H1 (cell line): ENCODE measurements around the gene MAP1LC3A. TPM values are rescaled to one million over a fixed set of nuclear protein-coding genes. Genes with fewer than 3 reads are reported as not detected.

Experiments used
- CTCF ChIA-PET: fragments of 300-600 bp; sonication (Branson Sonifier 250); formaldehyde crosslinking; loops from one replicate; lab custom pipeline; 2021; ENCODE audit not compliant: partially characterized antibody; lab: Charles Lee
- POLR2A ChIA-PET: fragments of 300-600 bp; sonication (Branson Sonifier 250); formaldehyde crosslinking; loops from one replicate; lab custom pipeline; 2021; ENCODE audit warnings: inconsistent platforms; ENCODE audit not compliant: partially characterized antibody; lab: Charles Lee
- DNase-seq, 2 experiments: peaks; one replicate each; pipeline versions ENCODE4 v3.0.0 to v3.0.0-alpha.2; 2010 to 2022; ENCODE audit warnings: low spot score in 2 of 2, low read depth in 1 of 2, mixed read lengths in 1 of 2
- FAIRE-seq: peaks from 2 replicates; lab custom pipeline; 2011; peaks lifted over from hg19 to GRCh38; lab: Jason Lieb, UNC
- H2AFZ ChIP-seq: 2 replicates; pipeline ENCODE4 v1.8.1; 2012; ENCODE audit warnings: low read length, inconsistent platforms
- H2AK5ac ChIP-seq: 2 replicates; pipeline ENCODE4 v1.6.1; 2013; ENCODE audit warnings: low read depth, low read length
- H2BK120ac ChIP-seq: replicated peaks from 2 replicates; pipeline ENCODE3; 2013; ENCODE audit warnings: low read depth, low read length, inconsistent platforms
- H2BK12ac ChIP-seq: 2 replicates; pipeline ENCODE4 v1.6.1; 2013; ENCODE audit warnings: low read depth, low read length
- H2BK15ac ChIP-seq: 2 replicates; pipeline ENCODE4 v1.6.1; 2013; ENCODE audit warnings: low read length
- H2BK20ac ChIP-seq: 2 replicates; pipeline ENCODE4 v1.6.1; 2013; ENCODE audit warnings: low read length
- H2BK5ac ChIP-seq: 2 replicates; pipeline ENCODE4 v1.6.1; 2013; ENCODE audit warnings: low read depth, low read length
- H3K14ac ChIP-seq: 2 replicates; pipeline ENCODE4 v1.6.1; 2013; ENCODE audit warnings: inconsistent platforms; ENCODE audit not compliant: insufficient read length
- H3K18ac ChIP-seq: 2 replicates; pipeline ENCODE4 v1.6.1; 2013; ENCODE audit warnings: low read length; ENCODE audit errors: extremely low read depth
- H3K23ac ChIP-seq: 2 replicates; pipeline ENCODE4 v1.6.1; 2013; ENCODE audit warnings: inconsistent platforms; ENCODE audit not compliant: insufficient read length
- H3K23me2 ChIP-seq: 2 replicates; pipeline ENCODE4 v1.6.1; 2013; ENCODE audit warnings: low read depth, low read length
- H3K27ac ChIP-seq: 2 replicates; pipeline ENCODE4 v1.6.1; 2011; ENCODE audit warnings: low read depth, low read length, inconsistent platforms
- H3K27me3 ChIP-seq, 4 experiments: replicated peaks in 1 of 4; 1 replicate in 1 of 4; 2 replicates in 3 of 4; pipeline versions ENCODE4 v1.6.1 to v1.8.1; 2011 to 2013; ENCODE audit warnings: low read length in 3 of 4, mild to moderate bottlenecking in 3 of 4, inconsistent platforms in 2 of 4, mixed read lengths in 2 of 4, moderate library complexity in 1 of 4; ENCODE audit not compliant: control insufficient read depth in 3 of 4, insufficient read depth in 3 of 4; ENCODE audit errors: extremely low read depth in 1 of 4
- H3K36me3 ChIP-seq, 4 experiments: 2 replicates each; pipeline versions ENCODE4 v1.6.1 to v1.8.1; 2011 to 2013; ENCODE audit warnings: mild to moderate bottlenecking in 4 of 4, low read length in 3 of 4, moderate library complexity in 2 of 4, control low read depth in 1 of 4, inconsistent platforms in 1 of 4; ENCODE audit not compliant: insufficient read depth in 4 of 4, control insufficient read depth in 2 of 4
- H3K4ac ChIP-seq: replicated peaks from 2 replicates; pipeline ENCODE3; 2013; ENCODE audit warnings: low read length, low read depth, mixed read lengths, inconsistent platforms; ENCODE audit not compliant: insufficient read length
- H3K4me1 ChIP-seq, 4 experiments: replicated peaks in 1 of 4; 1 replicate in 1 of 4; 2 replicates in 3 of 4; pipeline versions ENCODE4 v1.6.1 to v1.8.1; 2011 to 2013; ENCODE audit warnings: low read length in 3 of 4, inconsistent platforms in 2 of 4, mixed read lengths in 1 of 4; ENCODE audit not compliant: insufficient read depth in 4 of 4, control insufficient read depth in 3 of 4
- H3K4me2 ChIP-seq, 2 experiments: 2 replicates each; pipeline versions ENCODE4 v1.6.1 to v1.8.1; 2011 to 2013; ENCODE audit warnings: low read depth in 2 of 2, low read length in 2 of 2, control low read depth in 1 of 2, inconsistent platforms in 1 of 2, mild to moderate bottlenecking in 1 of 2; ENCODE audit not compliant: insufficient read depth in 1 of 2
- H3K4me3 ChIP-seq, 4 experiments: fragments of 200-600, 300-600 bp in 1 of 4; sonication (generic), shearing (Covaris generic), sonication (Bioruptor Twin) in 1 of 4; 2 replicates each; pipeline versions ENCODE4 v1.5.1 to v1.8.1; 2011 to 2016; ENCODE audit warnings: low read length in 4 of 4, low read depth in 3 of 4, control low read depth in 2 of 4, inconsistent platforms in 2 of 4, mild to moderate bottlenecking in 2 of 4, mixed read lengths in 1 of 4, moderate library complexity in 1 of 4; ENCODE audit not compliant: insufficient read depth in 2 of 4; ENCODE audit errors: extremely low read depth in 1 of 4
- H3K56ac ChIP-seq: replicated peaks from 2 replicates; pipeline ENCODE3; 2013; ENCODE audit warnings: low read depth, mild to moderate bottlenecking, mixed read lengths, low read length, inconsistent platforms; ENCODE audit not compliant: insufficient read length
- H3K79me1 ChIP-seq: 2 replicates; pipeline ENCODE4 v1.6.1; 2013; ENCODE audit warnings: low read depth, low read length, control low read depth
- H3K79me2 ChIP-seq, 2 experiments: 2 replicates each; pipeline versions ENCODE4 v1.6.1 to v1.8.1; 2012 to 2013; ENCODE audit warnings: low read length in 2 of 2, mild to moderate bottlenecking in 2 of 2, inconsistent platforms in 1 of 2; ENCODE audit not compliant: insufficient read depth in 2 of 2, control insufficient read depth in 1 of 2
- H3K9ac ChIP-seq, 4 experiments: replicated peaks in 1 of 4; 1 replicate in 1 of 4; 2 replicates in 3 of 4; pipeline versions ENCODE4 v1.6.1 to v1.8.1; 2011 to 2013; ENCODE audit warnings: low read depth in 3 of 4, low read length in 3 of 4, control low read depth in 2 of 4, mild to moderate bottlenecking in 2 of 4, moderate library complexity in 2 of 4, inconsistent platforms in 1 of 4; ENCODE audit errors: extremely low read depth in 1 of 4
- H3K9me3 ChIP-seq, 2 experiments: 2 replicates each; pipeline versions ENCODE4 v1.6.1 to v1.8.1; 2012 to 2013; ENCODE audit warnings: mild to moderate bottlenecking in 2 of 2, moderate library complexity in 2 of 2, control low read depth in 1 of 2, inconsistent platforms in 1 of 2, low read depth in 1 of 2, low read length in 1 of 2, mixed read lengths in 1 of 2; ENCODE audit not compliant: insufficient read depth in 2 of 2
- H4K20me1 ChIP-seq, 2 experiments: replicated peaks in 1 of 2; 2 replicates each; pipeline versions ENCODE3 to v1.8.1; 2011 to 2013; ENCODE audit warnings: inconsistent platforms in 2 of 2, low read length in 2 of 2, mild to moderate bottlenecking in 1 of 2; ENCODE audit not compliant: insufficient read depth in 2 of 2, control insufficient read depth in 1 of 2
- H4K5ac ChIP-seq: 2 replicates; pipeline ENCODE4 v1.6.1; 2013; ENCODE audit warnings: low read length, low read depth, mixed read lengths, inconsistent platforms; ENCODE audit not compliant: insufficient read length
- H4K8ac ChIP-seq: 2 replicates; pipeline ENCODE4 v1.8.0; 2013; ENCODE audit warnings: mild to moderate bottlenecking, moderate library complexity, low read length, inconsistent platforms; ENCODE audit not compliant: insufficient read depth; ENCODE audit errors: extremely low read depth
- H4K91ac ChIP-seq: replicated peaks from 2 replicates; pipeline ENCODE3; 2013; ENCODE audit warnings: low read length, mixed read lengths, inconsistent platforms; ENCODE audit not compliant: insufficient read length
- SIX5 ChIP-seq: IDR thresholded peaks from 2 replicates; pipeline ENCODE4 v1.6.1; 2011; ENCODE audit warnings: mild to moderate bottlenecking, low read depth, low read length
- SP1 ChIP-seq: IDR thresholded peaks from 2 replicates; pipeline ENCODE4 v1.6.1; 2011; ENCODE audit warnings: low read depth, low read length
- SP2 ChIP-seq: IDR thresholded peaks from 2 replicates; pipeline ENCODE4 v1.6.1; 2012; ENCODE audit warnings: mild to moderate bottlenecking, low read length, inconsistent platforms
- TAF1 ChIP-seq: IDR thresholded peaks from 2 replicates; pipeline ENCODE4 v1.6.1; 2011; ENCODE audit warnings: mild to moderate bottlenecking, low read depth, low read length
- WGBS, 2 experiments: shearing (Covaris generic) in 1 of 2; methylation state at CpG; one replicate each; pipeline versions ENCODE4 v1.1.6 to v1.1.7; 2013 to 2015; ENCODE audit warnings: low lambda C conversion rate in 2 of 2, mixed read lengths in 2 of 2, inconsistent platforms in 1 of 2, low coverage in 1 of 2, missing lambda C conversion rate in 1 of 2; ENCODE audit not compliant: insufficient replicate concordance in 2 of 2, insufficient coverage in 1 of 2, insufficient read length in 1 of 2; ENCODE audit errors: extremely low coverage in 1 of 2, missing lambda C conversion rate in 1 of 2; 5-methylcytosine and 5-hydroxymethylcytosine counted together
- polyA plus RNA-seq, 7 experiments: library from polyadenylated mRNA; depleted of rRNA in 3 of 7; stranded (reverse) in 5 of 7; unstranded in 2 of 7; fragments of >200 nt in 5 of 7; fragments of 200-250 nt in 2 of 7; gene quantifications; 1 replicate in 5 of 7; 2 replicates in 1 of 7; 4 replicates in 1 of 7; pipeline versions ENCODE4 v1.2.1 to v1.2.3, GENCODE V29; 2011 to 2013; ENCODE audit warnings: missing spikeins in 2 of 7, mixed read lengths in 2 of 7
- total RNA-seq: library from RNA; stranded (reverse); fragmentation: NEBNext Ultra II Directional; extraction: Animal tissue kit (Norgen Biotek cat#: 25700); gene quantifications from 2 replicates; pipeline ENCODE4 v1.2.1, GENCODE V29; 2021

The MAP1LC3A gene
- total and polyA plus RNA-seq, 2 of the 8 experiments (the other 6 are each of a cell fraction or from before 2014, with no cell fraction given), result 5.0 to 6.1 TPM

DNA sequence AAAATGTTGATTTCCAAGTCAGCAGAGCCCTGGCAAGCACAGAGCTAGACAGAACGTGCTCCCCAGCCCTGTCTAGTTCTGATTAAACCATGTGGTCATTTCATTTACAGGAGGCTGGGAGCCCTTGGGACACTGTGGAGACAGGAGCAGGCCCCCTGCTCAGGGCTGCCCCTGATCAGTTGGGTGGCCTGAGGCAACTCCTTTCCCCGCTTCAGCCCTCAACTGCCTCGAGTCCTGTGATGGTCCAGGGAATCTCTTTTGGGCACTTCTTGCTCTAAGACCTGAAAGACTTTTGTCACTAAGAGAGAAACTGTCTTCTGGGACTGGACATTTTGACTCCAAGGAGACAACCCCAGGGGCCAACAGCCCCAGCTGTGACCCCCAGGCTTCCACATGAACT lies 28.8 kb upstream of the MAP1LC3A start:
- TF ChIP-seq TAF1 (no peak), SP2 (no peak), SIX5 (no peak), SP1 (no peak)
- TF ChIP-seq, all 59 proteins: peak for 0
- H3K79me2 ChIP-seq, result peaks cover 0 to 14% of the 10 kb centered on the region in 2 experiments; a peak in 2 of 4 replicates
- no peak overlapping the region for H2BK120ac ChIP-seq
- H3K18ac ChIP-seq, result no peak overlapping the region
- no peak overlapping the region for H4K91ac ChIP-seq
- no peaks in the 10 kb centered on the region for H3K9me3 ChIP-seq
- no peak overlapping the region for H3K4ac ChIP-seq
- H3K9ac ChIP-seq, result no peak overlapping the region
- no peak overlapping the region for H2AFZ ChIP-seq
- H3K4me1 ChIP-seq, result no peaks in the 10 kb centered on the region
- H3K23ac ChIP-seq, result no peak overlapping the region
- no peak overlapping the region for H3K4me3 ChIP-seq
- DNase-seq (no peak), FAIRE-seq (no peak)
- H2AK5ac ChIP-seq, result no peak overlapping the region
- H3K56ac ChIP-seq, result no peak overlapping the region
- H4K8ac ChIP-seq, result peak overlapping the region; percentile 1; the same call in 1 of the 2 replicates
- H3K27me3 ChIP-seq, result no peaks in the 10 kb centered on the region
- no peak overlapping the region for H3K14ac ChIP-seq
- POLR2A ChIA-PET, result interaction anchor here (1.4 kb wide), 1 partner anchor 18 kb away, joined by 5 read pairs; no protein-coding TSS in a partner anchor
- H3K4me2 ChIP-seq, result no peak overlapping the region
- H3K79me1 ChIP-seq, result peaks cover 12% of the 10 kb centered on the region
- no peak overlapping the region for H3K27ac ChIP-seq
- peaks cover 8 to 48% (median 21%) of the 10 kb centered on the region in 4 experiments for H3K36me3 ChIP-seq
- CTCF ChIA-PET, result interaction anchor here (0.6 to 4.4 kb wide), 5 partner anchors 15 to 722 kb away, joined by 3 to 16 read pairs (median 3); no protein-coding TSS in a partner anchor
- H3K23me2 ChIP-seq, result no peaks in the 10 kb centered on the region
- no peak overlapping the region for H4K5ac ChIP-seq
- no peak overlapping the region for H2BK5ac ChIP-seq
- H2BK15ac ChIP-seq, result no peak overlapping the region
- no peak overlapping the region for H2BK12ac ChIP-seq
- no peak overlapping the region for H2BK20ac ChIP-seq
- peaks cover 5 to 19% of the 10 kb centered on the region in 2 experiments for H4K20me1 ChIP-seq
- 92% methylated on average over 3 of the region's 3 CpGs; no CpG with 5 or more reads in 1 of the 2 experiments for WGBS, 2 experiments
